T1000 (cell line): Measurements from ENCODE around the gene LRRC49.
"Not testable (repeated sequence)": the region's sequence is repeated elsewhere in the genome, so short reads cannot be mapped to it uniquely, and the experiment has no call there.

ENCODE experiments used
- DNase-seq: peaks from one replicate; lab custom pipeline; 2025; ENCODE audit warnings: mixed read lengths; lab: John Stamatoyannopoulos, UW

Gene LRRC49

GRCh38 chr15:70995383-70995970 lies 102.9 kb downstream of the LRRC49 start:
- no peak for DNase-seq

GRCh38 chr15:70998319-70998718 lies 105.7 kb downstream of the LRRC49 start:
- DNase-seq = no peak

- no peak for DNase-seq
Observed at GRCh38 chr15:71002316-71002715, 109.7 kb downstream of the LRRC49 start.

- DNase-seq = no peak
Observed at GRCh38 chr15:71003319-71003718, 110.7 kb downstream of the LRRC49 start.

GRCh38 chr15:71004506-71004905 lies 111.9 kb downstream of the LRRC49 start:
- DNase-seq = not testable (repeated sequence)

- no peak for DNase-seq
Observed at GRCh38 chr15:71005895-71006294, 113.3 kb downstream of the LRRC49 start.

- no peak for DNase-seq
Observed at GRCh38 chr15:71008250-71008870, 115.7 kb downstream of the LRRC49 start.

GRCh38 chr15:71010472-71010871 lies 117.8 kb downstream of the LRRC49 start:
- DNase-seq = no peak

- no peak for DNase-seq
Observed at GRCh38 chr15:71010997-71011396, 118.4 kb downstream of the LRRC49 start.

- DNase-seq = no peak
Observed at GRCh38 chr15:71011503-71012155, 119.0 kb downstream of the LRRC49 start.

- DNase-seq = no peak
Observed at GRCh38 chr15:71013446-71013845, 120.8 kb downstream of the LRRC49 start.

GRCh38 chr15:71015342-71015741 lies 122.7 kb downstream of the LRRC49 start:
- no peak for DNase-seq

- DNase-seq = not testable (repeated sequence)
Observed at GRCh38 chr15:71031232-71031631, 138.6 kb downstream of the LRRC49 start.

- DNase-seq = not testable (repeated sequence)
Observed at GRCh38 chr15:71035478-71035877, 142.9 kb downstream of the LRRC49 start.

- no peak for DNase-seq
Observed at GRCh38 chr15:71042356-71042922, 149.8 kb downstream of the LRRC49 start.

- DNase-seq = no peak
Observed at GRCh38 chr15:71043373-71043772, 150.7 kb downstream of the LRRC49 start.

GRCh38 chr15:71044006-71044405 lies 151.4 kb downstream of the LRRC49 start:
- DNase-seq = no peak

- DNase-seq = not testable (repeated sequence)
Observed at GRCh38 chr15:71046146-71046545, 153.5 kb downstream of the LRRC49 start.

- DNase-seq = no peak
Observed at GRCh38 chr15:71048913-71049675, 156.5 kb downstream of the LRRC49 start.

GRCh38 chr15:71049706-71050422 lies 157.2 kb downstream of the LRRC49 start:
- no peak for DNase-seq

GRCh38 chr15:71050461-71050860 lies 157.8 kb downstream of the LRRC49 start:
- no peak for DNase-seq

GRCh38 chr15:71051539-71051938 lies 158.9 kb downstream of the LRRC49 start:
- no peak for DNase-seq
